NOMO-1 (cell line): Measurements from ENCODE around the gene IL10RA.
"Not testable (repeated sequence)": the region's sequence is repeated elsewhere in the genome, so short reads cannot be mapped to it uniquely, and the experiment has no call there.

Source experiments
- DNase-seq, 2 experiments: peaks; one replicate each; lab custom pipeline; 2025; ENCODE audit not compliant: unreplicated experiment in 2 of 2; lab: John Stamatoyannopoulos, UW

Gene IL10RA

GRCh38 chr11:117961896-117962295 is 24.3 kb upstream of the IL10RA start:
- no peak for DNase-seq

- DNase-seq: no peak
These were observed 23.4 kb upstream of the IL10RA start for GRCh38 chr11:117962826-117963225.

GRCh38 chr11:117966908-117967307 is 19.3 kb upstream of the IL10RA start:
- no peak for DNase-seq

GRCh38 chr11:117969160-117969991 is 16.8 kb upstream of the IL10RA start:
- DNase-seq: no peak

GRCh38 chr11:117970400-117971024 is 15.7 kb upstream of the IL10RA start:
- DNase-seq: peak; percentile 49 to 56

GRCh38 chr11:117972044-117972443 is 14.2 kb upstream of the IL10RA start:
- no peak for DNase-seq

- no peak for DNase-seq
These were observed 13.3 kb upstream of the IL10RA start for GRCh38 chr11:117972629-117973502.

GRCh38 chr11:117973503-117973860 is 12.7 kb upstream of the IL10RA start:
- DNase-seq: peak; percentile 81 to 85

GRCh38 chr11:117976445-117976844 is 9.7 kb upstream of the IL10RA start:
- DNase-seq: no peak

- no peak for DNase-seq
These were observed 9.2 kb upstream of the IL10RA start for GRCh38 chr11:117977029-117977428.

- DNase-seq: not testable (repeated sequence)
These were observed 8.5 kb upstream of the IL10RA start for GRCh38 chr11:117977612-117978264.

- DNase-seq: not testable (repeated sequence)
These were observed 7.8 kb upstream of the IL10RA start for GRCh38 chr11:117978291-117978910.

- no peak for DNase-seq
These were observed 7.2 kb upstream of the IL10RA start for GRCh38 chr11:117978991-117979390.

GRCh38 chr11:117979481-117980211 is 6.5 kb upstream of the IL10RA start:
- DNase-seq: peak in 1 of 2 experiments; percentile 54

GRCh38 chr11:117980280-117980679 is 5.9 kb upstream of the IL10RA start:
- no peak for DNase-seq

- DNase-seq: peak; percentile 18 to 70
These were observed 5.5 kb upstream of the IL10RA start for GRCh38 chr11:117980720-117981119.

- DNase-seq: no peak
These were observed 3.1 kb upstream of the IL10RA start for GRCh38 chr11:117983163-117983475.

- no peak for DNase-seq
These were observed 1.7 kb upstream of the IL10RA start for GRCh38 chr11:117984476-117984875.

GRCh38 chr11:117986981-117987574 is 884 bp downstream of the IL10RA start:
- peak; percentile 39 to 78 for DNase-seq
